Fibroblast of villous mesenchyme (primary cell): ENCODE results near the gene EFHD1. TPM values are rescaled to one million over a fixed set of nuclear protein-coding genes. Genes with fewer than 3 reads are reported as not detected.
"Not testable (repeated sequence)": the region's sequence is repeated elsewhere in the genome, so short reads cannot be mapped to it uniquely, and the experiment has no call there.

Experiments used
- DNase-seq: peaks from one replicate; pipeline ENCODE4 v3.0.0-alpha.2; 2010; ENCODE audit warnings: low read depth
- H3K4me3 ChIP-seq: 2 replicates; pipeline ENCODE4 v1.5.1; 2011; ENCODE audit warnings: low read depth, mild to moderate bottlenecking, low read length
- CTCF ChIP-seq: IDR thresholded peaks from 2 replicates; pipeline ENCODE4 v1.5.1; 2012; ENCODE audit warnings: low read depth, mild to moderate bottlenecking, low read length; ENCODE audit not compliant: insufficient read depth
- total RNA-seq: library from RNA; depleted of rRNA; stranded (reverse); fragments of >200 nt; gene quantifications from 2 replicates; pipeline ENCODE4 v1.2.3, GENCODE V29; 2012

Gene EFHD1
- total RNA-seq, 1 donor = 1.7 TPM

- TF ChIP-seq CTCF = no peak
- no peak for DNase-seq
Measured at GRCh38 chr2:232628466-232629128, 4.8 kb upstream of the EFHD1 start.

GRCh38 chr2:232629129-232629475 lies 4.3 kb upstream of the EFHD1 start:
- H3K4me3 ChIP-seq = no peak overlapping the region
- TF ChIP-seq CTCF = no peak
- DNase-seq = peak; percentile 62

More at GRCh38 chr2:232628466-232629128, 4.8 kb upstream of the EFHD1 start:
- H3K4me3 ChIP-seq = no peak overlapping the region

- no peak for TF ChIP-seq CTCF
- peak overlapping the region; percentile 61 for H3K4me3 ChIP-seq
- peak; percentile 44 for DNase-seq
Measured at GRCh38 chr2:232632229-232632903, 1.0 kb upstream of the EFHD1 start.

- DNase-seq = peak; percentile 67
- H3K4me3 ChIP-seq = peak overlapping the region; percentile 61
- TF ChIP-seq CTCF = no peak
Measured at GRCh38 chr2:232632904-232633412, 446 bp upstream of the EFHD1 start.

GRCh38 chr2:232634206-232635150 lies 1.1 kb downstream of the EFHD1 start:
- TF ChIP-seq CTCF = no peak
- H3K4me3 ChIP-seq = peak overlapping the region; percentile 61
- no peak for DNase-seq

GRCh38 chr2:232635376-232635775 lies 2.0 kb downstream of the EFHD1 start:
- not testable (repeated sequence) for DNase-seq, H3K4me3 ChIP-seq

GRCh38 chr2:232635820-232636219 lies 2.4 kb downstream of the EFHD1 start:
- DNase-seq = no peak
- H3K4me3 ChIP-seq = no peak overlapping the region
- TF ChIP-seq CTCF = no peak
